OCI-LY7 (cell line): ENCODE data around the gene POLR2L. TPM values are rescaled to one million over a fixed set of nuclear protein-coding genes. Genes with fewer than 3 reads are reported as not detected.

Source experiments
- BruUV-seq: library from RNA; stranded (reverse); fragments of 400-500 nt; replicated peaks from 2 replicates; lab custom pipeline; 2021; lab: Mats Ljungman, UMichigan
- CTCF ChIA-PET: fragments of 300-600 bp; sonication (Branson Sonifier 250); formaldehyde crosslinking; loops from one replicate; lab custom pipeline; 2022; ENCODE audit warnings: antibody characterized with exemption; ENCODE audit not compliant: unreplicated experiment; lab: Charles Lee
- POLR2A ChIA-PET: fragments of 300-600 bp; sonication (Branson Sonifier 250); formaldehyde crosslinking; loops from one replicate; lab custom pipeline; 2022; ENCODE audit warnings: antibody characterized with exemption; lab: Charles Lee
- DNase-seq: peaks from one replicate; pipeline ENCODE4 v3.0.0-alpha.2; 2015; ENCODE audit warnings: low spot score
- H2AFZ ChIP-seq: fragments of 200-600 bp; sonication (generic), shearing (Covaris generic); 2 replicates; pipeline ENCODE4 v1.6.1; 2014; ENCODE audit warnings: mild to moderate bottlenecking, antibody characterized with exemption, low read length, moderate library complexity
- H3K27ac ChIP-seq: fragments of 200-600 bp; sonication (generic); 2 replicates; pipeline ENCODE4 v1.5.1; 2014; ENCODE audit warnings: mixed run types, low read depth, mild to moderate bottlenecking, moderate library complexity, low read length, inconsistent platforms; ENCODE audit not compliant: poor library complexity, severe bottlenecking
- H3K36me3 ChIP-seq: fragments of 200-600 bp; sonication (generic); 2 replicates; pipeline ENCODE4 v1.6.1; 2014; ENCODE audit warnings: mild to moderate bottlenecking, antibody characterized with exemption, low read length, moderate library complexity, mixed read lengths; ENCODE audit not compliant: insufficient read depth
- H3K4me1 ChIP-seq: fragments of 200-600 bp; sonication (generic); 2 replicates; pipeline ENCODE4 v1.5.1; 2014; ENCODE audit warnings: mild to moderate bottlenecking, low read length; ENCODE audit not compliant: insufficient read depth, poor library complexity, severe bottlenecking
- H3K4me2 ChIP-seq: fragments of 200-600 bp; sonication (generic); 2 replicates; pipeline ENCODE4 v1.6.1; 2014; ENCODE audit warnings: mild to moderate bottlenecking, low read length
- H3K4me3 ChIP-seq: fragments of 200-600 bp; sonication (generic); 2 replicates; pipeline ENCODE4 v1.5.1; 2014; ENCODE audit warnings: mild to moderate bottlenecking, low read depth, low read length; ENCODE audit not compliant: poor library complexity, severe bottlenecking
- H3K79me2 ChIP-seq: fragments of 200-600 bp; sonication (generic); 2 replicates; pipeline ENCODE4 v1.6.1; 2016; ENCODE audit warnings: low read depth, mild to moderate bottlenecking, low read length, moderate library complexity, mixed read lengths; ENCODE audit not compliant: insufficient read depth
- H3K9me2 ChIP-seq: fragments of 200-600 bp; sonication (generic); 2 replicates; pipeline ENCODE4 v1.6.1; 2016; ENCODE audit warnings: mild to moderate bottlenecking, low read length, mixed read lengths; ENCODE audit not compliant: insufficient read depth
- H3K9me3 ChIP-seq: fragments of 200-600 bp; sonication (generic); 2 replicates; pipeline ENCODE4 v1.6.1; 2014; ENCODE audit warnings: mild to moderate bottlenecking, mixed run types, low read length, mixed read lengths
- H4K20me1 ChIP-seq: fragments of 200-600 bp; sonication (generic); 2 replicates; pipeline ENCODE4 v1.6.1; 2014; ENCODE audit warnings: mild to moderate bottlenecking, antibody characterized with exemption, low read length, moderate library complexity, mixed read lengths; ENCODE audit not compliant: insufficient read depth
- CTCF ChIP-seq: fragments of 200-600 bp; sonication (generic); conservative IDR thresholded peaks from 2 replicates; pipeline ENCODE4 v1.5.1; 2014; ENCODE audit warnings: mild to moderate bottlenecking, antibody characterized with exemption, low read length, moderate library complexity, mixed read lengths
- EZH2phosphoT487 ChIP-seq: fragments of 200-600 bp; sonication (generic); IDR thresholded peaks from 2 replicates; pipeline ENCODE4 v1.6.1; 2018; ENCODE audit warnings: low read depth, borderline replicate concordance, mild to moderate bottlenecking, mixed run types, antibody characterized with exemption, low read length, moderate library complexity, mixed read lengths
- intact Hi-C: fragments of 100-400 bp; cut with micrococcal nuclease; formaldehyde crosslinking; loops from one replicate; pipeline ENCODE4 v1.10.0; 2022; ENCODE audit not compliant: unreplicated experiment
- total RNA-seq, 2 experiments: library from RNA; depleted of rRNA in 1 of 2; stranded (reverse); fragments of >200 nt in 1 of 2; shearing (Covaris generic) in 1 of 2; gene quantifications; 2 replicates each; pipeline ENCODE4 v1.2.3, GENCODE V29; 2014 to 2022

POLR2L gene
- total RNA-seq, 2 experiments from 2014 or later: 88.3 to 206 TPM

GRCh38 chr11:825366-826226 lies 16.7 kb downstream of the POLR2L start:
- H3K4me3 ChIP-seq: no peak overlapping the region
- DNase-seq: no peak
- no peaks in the 10 kb centered on the region for H3K9me2 ChIP-seq
- no peak overlapping the region for H3K27ac ChIP-seq
- no peak overlapping the region for H3K4me2 ChIP-seq
- H3K4me1 ChIP-seq: peaks cover 39% of the 10 kb centered on the region
- POLR2A ChIA-PET: no interaction called here
- no TSS peak for BruUV-seq
- CTCF ChIA-PET: no interaction called here
- intact Hi-C loops: no loop called here
- H3K9me3 ChIP-seq: no peaks in the 10 kb centered on the region
- no peak overlapping the region for H2AFZ ChIP-seq
- no peak for TF ChIP-seq CTCF
- no peak for TF ChIP-seq EZH2phosphoT487
- no peaks in the 10 kb centered on the region for H4K20me1 ChIP-seq
- no peaks in the 10 kb centered on the region for H3K79me2 ChIP-seq
- no peaks in the 10 kb centered on the region for H3K36me3 ChIP-seq

- no peak for TF ChIP-seq EZH2phosphoT487
- no peak for TF ChIP-seq CTCF
- CTCF ChIA-PET: no interaction called here
- POLR2A ChIA-PET: no interaction called here
Measured at GRCh38 chr11:824942-825341, 17.4 kb downstream of the POLR2L start.

GRCh38 chr11:824292-824880 lies 17.9 kb downstream of the POLR2L start:
- Histone ChIP-seq H3K36me3 (no peaks in the 10 kb centered on the region), H3K79me2 (no peaks in the 10 kb centered on the region), H2AFZ (no peak overlapping the region), H3K4me2 (no peak overlapping the region), H3K4me3 (no peak overlapping the region), H3K27ac (no peak overlapping the region), H3K4me1 (peaks cover 32% of the 10 kb centered on the region), H3K9me3 (no peaks in the 10 kb centered on the region), H3K9me2 (no peaks in the 10 kb centered on the region), H4K20me1 (no peaks in the 10 kb centered on the region)
- no peak for DNase-seq
- BruUV-seq: TSS peak; percentile 52
- ChIA-PET POLR2A (no interaction called here), CTCF (no interaction called here)
- TF ChIP-seq EZH2phosphoT487: no peak
- TF ChIP-seq CTCF: no peak
- intact Hi-C loops: no loop called here

More at GRCh38 chr11:824942-825341, 17.4 kb downstream of the POLR2L start:
- intact Hi-C loops: no loop called here
- Histone ChIP-seq H2AFZ (no peak overlapping the region), H4K20me1 (no peaks in the 10 kb centered on the region), H3K9me2 (no peaks in the 10 kb centered on the region), H3K4me1 (peaks cover 38% of the 10 kb centered on the region), H3K36me3 (no peaks in the 10 kb centered on the region), H3K4me3 (no peak overlapping the region), H3K4me2 (no peak overlapping the region), H3K9me3 (no peaks in the 10 kb centered on the region), H3K79me2 (no peaks in the 10 kb centered on the region), H3K27ac (no peak overlapping the region)
- DNase-seq: no peak
- BruUV-seq: no TSS peak
